IPS-NIHi11 (cell line): ENCODE data around the gene NIPBL.
"Not testable (repeated sequence)": the region's sequence is repeated elsewhere in the genome, so short reads cannot be mapped to it uniquely, and the experiment has no call there.

ENCODE experiments used
- DNase-seq: peaks from one replicate; pipeline ENCODE4 v3.0.0; 2012; ENCODE audit warnings: mixed read lengths, low spot score

Gene NIPBL

GRCh38 chr5:37039824-37040223 is 163.3 kb downstream of the NIPBL start:
- no peak for DNase-seq

- DNase-seq = no peak
Observed at GRCh38 chr5:37043693-37044092, 167.1 kb downstream of the NIPBL start.

GRCh38 chr5:37044120-37044519 is 167.6 kb downstream of the NIPBL start:
- DNase-seq = no peak

GRCh38 chr5:37045703-37046102 is 169.1 kb downstream of the NIPBL start:
- DNase-seq = no peak

GRCh38 chr5:37047947-37048346 is 171.4 kb downstream of the NIPBL start:
- DNase-seq = no peak

- DNase-seq = no peak
Observed at GRCh38 chr5:37054391-37054790, 177.8 kb downstream of the NIPBL start.

GRCh38 chr5:37055383-37055990 is 178.9 kb downstream of the NIPBL start:
- no peak for DNase-seq

GRCh38 chr5:37056762-37057161 is 180.2 kb downstream of the NIPBL start:
- no peak for DNase-seq

GRCh38 chr5:37060030-37060429 is 183.5 kb downstream of the NIPBL start:
- DNase-seq = no peak

- DNase-seq = no peak
Observed at GRCh38 chr5:37063739-37064138, 187.2 kb downstream of the NIPBL start.

GRCh38 chr5:37064442-37064841 is 187.9 kb downstream of the NIPBL start:
- DNase-seq = no peak

- no peak for DNase-seq
Observed at GRCh38 chr5:37071487-37071886, 194.9 kb downstream of the NIPBL start.

GRCh38 chr5:37071901-37072581 is 195.5 kb downstream of the NIPBL start:
- no peak for DNase-seq

GRCh38 chr5:37075399-37075950 is 198.9 kb downstream of the NIPBL start:
- DNase-seq = no peak

- no peak for DNase-seq
Observed at GRCh38 chr5:37077146-37077545, 200.6 kb downstream of the NIPBL start.

GRCh38 chr5:37080697-37081096 is 204.1 kb downstream of the NIPBL start:
- no peak for DNase-seq

GRCh38 chr5:37082977-37083376 is 206.4 kb downstream of the NIPBL start:
- not testable (repeated sequence) for DNase-seq

- not testable (repeated sequence) for DNase-seq
Observed at GRCh38 chr5:37086026-37086425, 209.5 kb downstream of the NIPBL start.

- peak; percentile 28 for DNase-seq
Observed at GRCh38 chr5:37086466-37087173, 210.1 kb downstream of the NIPBL start.

GRCh38 chr5:37088009-37088408 is 211.4 kb downstream of the NIPBL start:
- no peak for DNase-seq

- DNase-seq = no peak
Observed at GRCh38 chr5:37090123-37090726, 213.7 kb downstream of the NIPBL start.

- no peak for DNase-seq
Observed at GRCh38 chr5:37090781-37091180, 214.2 kb downstream of the NIPBL start.

- not testable (repeated sequence) for DNase-seq
Observed at GRCh38 chr5:37093795-37094194, 217.2 kb downstream of the NIPBL start.
